NCI-H748 (cell line): ENCODE measurements around the gene FMNL2.

Source experiments
- DNase-seq: peaks from one replicate; lab custom pipeline; 2025; ENCODE audit not compliant: unreplicated experiment; lab: John Stamatoyannopoulos, UW

The FMNL2 gene

GRCh38 chr2:152603166-152603565 lies 268.2 kb downstream of the FMNL2 start:
- DNase-seq = no peak

- DNase-seq = no peak
Observed at GRCh38 chr2:152606081-152606480, 271.1 kb downstream of the FMNL2 start.

DNA sequence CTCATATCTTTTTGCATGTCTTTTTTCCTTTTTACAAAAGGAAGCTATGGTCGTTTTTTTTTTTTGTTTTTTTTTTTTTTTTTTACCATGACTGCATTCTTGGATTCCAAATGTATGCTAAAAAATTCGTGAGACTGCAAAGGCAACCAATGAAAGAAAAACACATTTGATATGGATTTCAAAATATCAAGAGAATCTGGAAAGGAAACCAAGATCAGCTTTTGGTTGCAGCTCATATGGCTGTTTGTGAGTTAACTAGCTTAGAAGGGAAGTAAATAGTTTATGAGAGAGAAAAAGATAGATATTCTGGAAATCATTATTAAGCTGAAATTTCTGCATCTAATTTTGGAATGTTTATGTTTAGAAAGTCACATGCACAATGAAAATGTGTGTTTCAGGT lies 272.0 kb downstream of the FMNL2 start:
- no peak for DNase-seq

GRCh38 chr2:152607793-152608300 lies 272.9 kb downstream of the FMNL2 start:
- no peak for DNase-seq

DNA sequence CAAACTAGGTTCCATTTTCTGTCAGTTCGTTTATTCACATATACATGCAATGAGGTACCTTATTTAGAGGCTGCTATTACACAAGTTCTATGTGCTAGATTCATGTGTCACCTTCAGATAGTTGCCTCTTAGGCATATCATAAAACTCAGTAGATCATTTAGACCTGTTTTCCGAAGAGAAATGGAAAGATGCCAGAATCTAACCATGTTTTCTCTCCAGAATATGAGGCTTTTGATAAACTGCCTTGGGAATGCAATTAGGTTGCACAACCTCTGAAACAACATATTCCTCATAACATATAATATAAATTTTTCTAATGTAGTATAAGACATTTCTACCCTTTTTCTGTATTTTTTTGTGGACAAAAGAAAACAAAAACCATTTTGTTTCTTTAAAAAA lies 274.2 kb downstream of the FMNL2 start:
- no peak for DNase-seq

DNA sequence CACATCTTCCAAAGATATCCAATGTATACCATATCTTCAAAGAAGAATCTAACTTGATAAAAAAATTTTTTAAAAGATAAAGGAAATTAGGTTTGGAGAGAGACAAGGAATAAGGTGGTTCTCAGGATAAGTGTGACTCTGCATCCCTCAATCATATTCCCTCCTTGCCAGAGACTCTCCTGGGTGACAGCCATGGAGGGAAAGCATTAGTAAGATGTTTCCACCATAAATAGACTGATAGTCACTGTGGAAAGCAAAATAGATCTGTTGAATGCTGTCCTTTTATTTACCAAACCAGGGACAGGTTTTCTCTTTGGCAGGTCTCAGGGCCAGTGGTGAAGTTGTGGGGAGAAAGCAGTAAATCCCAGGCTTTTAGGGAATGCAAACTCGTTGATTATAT lies 274.7 kb downstream of the FMNL2 start:
- DNase-seq = no peak

DNA sequence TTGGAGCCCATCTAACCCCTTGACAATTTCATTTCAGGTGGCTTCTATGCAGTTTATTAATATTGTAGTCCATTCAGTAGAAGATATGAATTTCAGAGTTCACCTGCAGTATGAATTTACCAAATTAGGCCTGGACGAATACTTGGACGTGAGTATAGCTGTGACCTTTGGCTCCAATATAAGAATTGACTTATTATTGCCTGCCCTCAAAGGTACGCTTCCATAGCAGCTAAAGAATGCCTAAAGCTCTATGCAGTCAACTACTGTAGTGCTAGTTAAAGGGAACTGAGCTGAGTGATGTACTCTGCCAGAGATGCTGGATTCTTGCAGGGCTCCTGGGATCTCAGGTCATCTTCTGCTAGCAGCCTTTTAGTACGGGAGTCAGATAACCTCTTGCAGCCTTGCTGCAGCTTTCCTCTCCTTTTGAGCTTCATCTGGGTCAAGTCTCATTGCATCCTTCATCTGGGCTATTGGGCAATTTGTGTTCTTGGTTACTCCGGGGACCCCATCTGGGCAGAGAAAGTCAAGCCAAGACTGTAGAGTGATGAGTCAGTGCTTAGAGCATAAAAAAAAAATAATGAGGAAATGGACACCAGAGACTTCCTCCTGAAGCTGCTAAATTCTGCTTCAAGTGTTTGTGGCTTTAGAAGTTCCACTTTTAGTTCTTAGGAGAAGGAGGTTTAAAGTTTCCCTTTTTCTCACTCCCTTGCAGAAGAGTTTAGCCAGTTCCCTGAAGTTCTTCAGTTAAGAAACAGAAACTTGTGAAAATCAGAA lies 276.7 kb downstream of the FMNL2 start:
- no peak for DNase-seq

GRCh38 chr2:152613235-152613634 lies 278.3 kb downstream of the FMNL2 start:
- DNase-seq = peak; percentile 83

GRCh38 chr2:152615177-152615576 lies 280.2 kb downstream of the FMNL2 start:
- no peak for DNase-seq

GRCh38 chr2:152617456-152618192 lies 282.6 kb downstream of the FMNL2 start:
- DNase-seq = peak; percentile 37

DNA sequence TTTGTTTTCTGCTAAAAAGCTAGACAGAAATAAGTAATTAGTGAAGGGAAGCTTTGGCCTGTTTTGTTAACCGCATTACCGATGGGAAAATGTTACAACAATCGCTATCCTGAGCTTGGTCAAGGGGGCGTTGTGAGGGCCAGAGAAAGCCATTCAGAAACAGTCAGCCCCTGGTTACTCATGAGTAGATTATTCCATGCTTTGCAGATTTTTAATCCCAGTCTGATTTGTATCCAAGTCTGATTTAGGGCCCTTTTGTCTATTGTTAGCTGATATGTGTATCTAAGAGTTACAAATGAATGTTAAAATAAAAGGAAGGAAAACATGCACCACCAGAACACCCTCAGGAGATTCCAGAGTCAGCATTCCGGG lies 283.2 kb downstream of the FMNL2 start:
- no peak for DNase-seq

DNA sequence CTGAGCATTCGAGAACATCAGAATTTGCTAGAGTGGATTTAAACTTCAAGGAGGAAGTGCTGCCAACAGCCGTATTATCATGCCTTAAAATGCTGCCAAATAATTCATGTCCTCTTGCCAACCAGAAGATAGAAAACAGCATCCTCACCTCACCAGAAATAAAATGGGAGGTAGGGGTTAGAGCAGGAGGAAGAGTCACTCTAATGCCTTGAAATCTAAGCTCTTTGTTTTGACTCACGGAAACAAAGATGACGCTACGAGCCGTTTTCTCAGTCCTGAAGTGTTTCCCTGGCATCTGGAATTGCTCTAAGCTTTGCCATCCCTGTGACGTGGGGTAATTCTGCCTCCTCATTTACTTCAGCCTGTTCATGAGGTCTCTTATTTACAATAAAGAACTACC lies 285.2 kb downstream of the FMNL2 start:
- peak; percentile 16 for DNase-seq

DNA sequence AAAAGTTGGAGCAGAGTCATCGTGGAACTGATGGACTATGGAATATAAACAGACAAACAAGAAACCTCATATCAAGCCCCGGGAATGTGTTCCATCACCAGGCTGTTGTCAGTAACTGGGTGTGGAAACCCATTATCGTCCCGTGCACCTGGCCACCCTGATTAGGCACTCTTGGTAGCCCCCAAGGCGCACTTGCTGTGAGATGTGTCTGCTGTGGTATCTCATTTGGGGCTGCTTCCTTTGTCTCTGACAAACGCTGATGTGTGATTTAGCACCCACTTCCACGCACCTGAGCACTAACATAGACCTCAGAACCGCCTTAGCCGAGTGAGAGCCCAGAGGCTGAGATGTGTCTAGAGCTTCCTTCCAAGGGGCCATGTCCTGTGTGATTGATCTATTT lies 286.0 kb downstream of the FMNL2 start:
- no peak for DNase-seq

GRCh38 chr2:152622219-152622618 lies 287.2 kb downstream of the FMNL2 start:
- DNase-seq = no peak

DNA sequence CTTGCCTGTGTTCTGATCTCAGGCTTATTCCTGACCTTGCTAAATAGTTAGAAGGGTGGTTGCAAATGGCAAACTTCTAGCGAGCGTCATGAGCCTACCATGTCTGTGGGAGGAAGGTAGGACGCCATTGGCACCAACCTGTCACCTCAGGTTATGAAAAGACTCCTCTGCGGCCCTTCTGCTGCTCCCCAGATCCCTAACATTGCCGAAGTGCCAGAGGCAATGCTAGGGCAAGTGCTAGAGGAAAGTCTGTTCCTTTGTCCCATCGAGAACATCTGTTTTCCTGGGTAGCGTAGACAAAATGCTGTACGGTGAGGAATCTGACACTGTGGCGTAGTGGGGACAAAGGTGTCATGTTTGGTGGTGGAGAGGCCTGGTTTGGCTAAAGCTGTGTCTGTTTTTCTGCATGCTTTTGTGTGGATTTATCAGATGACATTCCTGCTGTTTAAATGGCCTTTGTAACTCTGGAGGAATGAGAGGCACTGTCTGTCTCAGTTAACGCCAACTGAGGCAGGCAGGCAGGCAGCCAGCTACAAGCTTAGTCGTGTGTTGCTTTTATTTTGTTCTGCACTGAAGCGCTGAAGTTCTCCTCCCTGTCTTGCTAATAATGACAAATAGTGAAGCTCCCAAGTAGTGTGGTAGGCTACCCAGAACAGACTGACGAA lies 288.2 kb downstream of the FMNL2 start:
- no peak for DNase-seq

DNA sequence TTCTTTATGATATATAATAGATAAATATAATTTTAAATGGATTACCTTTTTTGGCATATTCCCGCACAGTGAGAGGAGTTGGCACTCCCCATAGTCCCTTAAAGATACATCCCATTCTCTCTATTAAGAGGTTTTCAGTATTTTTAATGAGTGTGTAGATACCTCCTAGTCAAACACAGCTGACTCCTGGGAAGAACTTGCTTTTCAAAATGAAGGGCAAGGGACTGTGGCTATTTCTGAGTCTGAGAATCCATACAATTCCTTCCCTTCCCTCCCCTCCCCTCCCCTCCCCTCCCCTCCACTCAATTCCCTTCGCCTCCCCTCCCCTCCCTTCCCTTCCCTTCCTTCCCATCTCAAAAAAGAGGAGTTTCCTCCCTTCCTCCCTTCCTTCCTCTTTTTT lies 288.8 kb downstream of the FMNL2 start:
- no peak for DNase-seq

DNA sequence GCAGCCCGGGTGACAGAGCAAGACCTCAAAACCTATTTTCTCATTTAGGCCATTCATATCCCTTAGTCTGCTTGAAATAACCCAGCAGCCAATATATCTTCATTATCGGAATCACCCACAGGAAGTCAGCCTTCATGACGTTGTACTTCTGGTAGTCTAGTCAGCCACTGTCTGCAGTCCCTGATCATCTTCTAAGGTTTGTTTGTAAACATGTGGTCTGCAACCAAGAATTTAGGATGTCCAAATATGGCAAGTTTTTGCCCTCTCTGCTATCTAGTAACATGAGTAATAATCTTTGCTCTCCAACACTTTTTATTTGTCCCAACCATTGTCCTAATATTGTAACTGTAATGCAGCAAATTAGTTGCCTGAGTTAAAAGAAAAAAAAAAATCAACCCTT lies 289.8 kb downstream of the FMNL2 start:
- no peak for DNase-seq

DNA sequence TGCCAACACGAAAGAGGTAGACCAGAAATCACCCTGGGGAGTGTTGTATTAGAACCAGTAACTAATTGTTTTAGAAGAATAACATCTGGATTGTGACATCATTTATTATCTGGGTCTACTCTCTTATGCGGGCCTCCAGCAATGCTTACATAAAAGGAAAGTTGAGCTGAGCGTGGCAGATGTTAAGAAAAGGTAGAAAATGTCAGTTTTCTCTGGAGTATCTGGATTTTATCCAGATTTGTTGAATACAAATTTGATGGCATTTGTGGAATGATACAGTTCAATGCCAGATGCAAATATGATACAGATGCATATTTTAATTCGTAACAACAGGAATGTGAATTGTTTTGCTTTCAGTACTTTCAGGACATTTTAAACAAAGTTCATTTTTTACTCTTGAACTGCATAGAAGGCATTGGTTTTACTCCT lies 292.0 kb downstream of the FMNL2 start:
- no peak for DNase-seq

DNA sequence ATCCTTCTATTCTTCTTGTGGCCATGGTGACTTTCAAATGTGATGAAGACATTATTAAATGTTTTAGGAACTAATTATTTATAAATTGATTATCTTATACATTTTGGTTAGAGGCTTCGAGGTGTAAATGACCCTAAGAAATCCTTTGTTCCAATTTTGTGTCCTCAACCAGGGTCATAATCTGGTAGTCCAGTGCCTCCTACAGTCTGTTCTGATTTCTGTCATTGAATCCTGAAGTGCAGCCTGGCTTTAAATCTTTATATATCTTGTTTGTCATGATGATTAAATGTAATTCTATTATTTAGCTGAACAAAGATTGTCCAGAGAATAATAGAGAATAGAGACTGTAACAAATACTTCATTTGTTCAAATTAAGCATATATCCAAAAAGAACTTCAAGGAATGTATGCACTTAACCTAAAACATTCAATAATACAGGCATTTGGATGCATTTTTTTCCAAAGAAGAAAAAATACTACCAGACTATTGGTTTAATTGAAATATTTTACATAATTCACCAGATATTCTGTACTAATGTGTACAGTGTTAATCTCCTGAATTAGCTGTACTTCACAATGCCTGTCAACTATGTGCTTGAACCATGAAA lies 292.5 kb downstream of the FMNL2 start:
- peak; percentile 36 for DNase-seq

DNA sequence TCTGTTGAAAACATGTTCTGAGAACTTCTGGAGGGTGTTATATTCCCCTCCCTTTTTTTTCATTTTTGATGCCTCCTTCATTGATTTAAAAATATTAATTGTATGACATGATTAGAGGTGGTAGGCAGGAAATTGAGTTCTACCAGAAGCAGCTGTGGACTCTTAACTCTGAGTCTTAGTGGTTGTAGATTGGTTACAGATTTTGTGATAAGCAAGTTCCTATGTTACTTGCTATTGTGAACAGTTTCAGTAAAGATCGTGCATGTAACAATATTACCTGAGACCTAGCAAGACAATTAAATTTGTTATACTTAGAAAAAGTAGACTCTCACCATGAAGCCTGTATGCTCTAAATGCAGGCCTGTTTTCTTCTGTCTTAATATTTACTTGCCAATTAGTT lies 294.2 kb downstream of the FMNL2 start:
- no peak for DNase-seq

- DNase-seq = no peak
Observed at GRCh38 chr2:152630466-152630865, 295.5 kb downstream of the FMNL2 start.
